ENCODE measurements around the gene DNAJC17.

The DNAJC17 gene

DNA sequence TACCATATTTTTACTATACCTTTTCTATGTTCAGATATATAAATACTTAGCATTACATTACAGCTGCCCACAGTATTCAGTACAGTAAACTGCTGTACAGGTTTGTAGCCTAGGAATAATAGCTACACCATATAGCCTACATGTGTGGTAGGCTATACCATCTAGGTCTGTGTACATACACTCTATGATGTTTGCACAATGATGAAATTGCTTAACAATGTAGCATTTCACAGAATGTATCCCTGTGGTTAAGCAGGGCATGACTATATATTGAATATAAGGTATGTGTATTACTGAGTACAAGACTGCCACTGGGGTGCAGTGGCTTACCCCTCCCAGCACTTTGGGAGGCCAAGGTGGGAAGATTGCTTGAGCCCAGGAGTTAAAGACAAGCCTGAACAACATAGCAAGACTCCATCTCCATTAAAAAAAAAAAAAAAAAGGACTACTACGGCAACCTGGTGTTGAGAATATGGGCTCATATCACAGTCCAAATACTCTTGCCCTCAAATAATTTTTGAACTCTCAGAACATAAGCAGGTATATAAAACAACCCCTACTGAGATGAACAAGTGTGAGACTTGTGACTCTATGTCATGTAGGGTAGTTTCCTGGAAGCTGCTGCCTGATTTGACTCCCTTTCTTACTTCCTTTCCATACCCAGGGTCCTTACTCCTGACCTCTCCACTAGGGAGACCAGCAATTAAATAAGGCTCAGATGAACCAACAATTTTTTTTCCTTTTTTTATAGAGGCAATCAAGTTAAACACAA, 16.5 kb upstream of the DNAJC17 start:
- DNase-seq (ENCODE audit: low read depth, low spot score) = no peak
- TF ChIP-seq, protein P1, sequence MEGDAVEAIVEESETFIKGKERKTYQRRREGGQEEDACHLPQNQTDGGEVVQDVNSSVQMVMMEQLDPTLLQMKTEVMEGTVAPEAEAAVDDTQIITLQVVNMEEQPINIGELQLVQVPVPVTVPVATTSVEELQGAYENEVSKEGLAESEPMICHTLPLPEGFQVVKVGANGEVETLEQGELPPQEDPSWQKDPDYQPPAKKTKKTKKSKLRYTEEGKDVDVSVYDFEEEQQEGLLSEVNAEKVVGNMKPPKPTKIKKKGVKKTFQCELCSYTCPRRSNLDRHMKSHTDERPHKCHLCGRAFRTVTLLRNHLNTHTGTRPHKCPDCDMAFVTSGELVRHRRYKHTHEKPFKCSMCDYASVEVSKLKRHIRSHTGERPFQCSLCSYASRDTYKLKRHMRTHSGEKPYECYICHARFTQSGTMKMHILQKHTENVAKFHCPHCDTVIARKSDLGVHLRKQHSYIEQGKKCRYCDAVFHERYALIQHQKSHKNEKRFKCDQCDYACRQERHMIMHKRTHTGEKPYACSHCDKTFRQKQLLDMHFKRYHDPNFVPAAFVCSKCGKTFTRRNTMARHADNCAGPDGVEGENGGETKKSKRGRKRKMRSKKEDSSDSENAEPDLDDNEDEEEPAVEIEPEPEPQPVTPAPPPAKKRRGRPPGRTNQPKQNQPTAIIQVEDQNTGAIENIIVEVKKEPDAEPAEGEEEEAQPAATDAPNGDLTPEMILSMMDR (IDR thresholded peaks at IDR 0.05; ENCODE audit: low read depth, low read length) = no peak
- H3K4me3 ChIP-seq (ENCODE audit: low read depth, low read length) = no peak overlapping the region
- in situ Hi-C loops (cut with HindIII; ENCODE audit: low sequenced_read_pairs) = no loop called here

DNA sequence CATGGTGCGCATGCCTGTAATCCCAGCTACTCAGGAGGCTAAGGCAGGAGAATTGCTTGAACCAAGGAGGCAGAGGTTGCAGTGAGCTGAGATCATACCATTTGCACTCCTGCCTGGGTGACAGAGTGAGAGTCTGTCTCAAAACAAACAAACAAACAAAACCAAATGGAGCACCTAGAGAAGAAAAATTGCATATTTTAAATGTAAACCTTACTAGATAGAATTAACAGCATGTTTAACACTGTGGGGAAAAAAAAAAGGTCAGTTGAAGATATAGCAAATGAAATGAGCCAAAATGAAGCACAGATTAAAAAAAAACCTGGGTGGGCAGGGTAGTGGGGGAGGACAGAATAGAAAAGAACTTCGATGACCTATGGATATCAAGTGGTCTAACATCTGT, 13.9 kb upstream of the DNAJC17 start:
- no peak overlapping the region for H3K4me3 ChIP-seq (ENCODE audit: low read depth, low read length)
- no peak for DNase-seq (ENCODE audit: low read depth, low spot score)
- TF ChIP-seq, protein P1 (IDR thresholded peaks at IDR 0.05; ENCODE audit: low read depth, low read length) = no peak
- in situ Hi-C loops (cut with HindIII; ENCODE audit: low sequenced_read_pairs) = no loop called here

DNA sequence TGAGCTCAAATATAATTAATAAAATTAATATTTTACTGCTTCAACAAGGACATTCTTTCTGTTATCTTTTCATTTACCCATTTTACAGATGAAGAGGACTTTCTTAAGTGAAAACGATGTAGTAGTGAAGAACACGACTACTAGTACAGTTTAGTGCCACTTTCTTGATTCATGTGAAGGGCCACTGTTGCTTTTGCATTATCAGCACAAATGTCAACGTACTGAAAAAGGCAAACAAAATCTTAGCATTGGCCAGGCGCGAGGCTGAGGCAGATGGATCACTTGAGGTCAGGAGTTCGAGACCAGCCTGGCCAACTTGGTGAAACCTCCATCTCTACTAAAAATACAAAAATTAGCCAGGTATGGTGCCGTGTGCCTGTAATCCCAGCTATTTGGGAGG, 11.8 kb upstream of the DNAJC17 start:
- no peak overlapping the region for H3K4me3 ChIP-seq (ENCODE audit: low read depth, low read length)
- in situ Hi-C loops (cut with HindIII; ENCODE audit: low sequenced_read_pairs) = no loop called here
- no peak for DNase-seq (ENCODE audit: low read depth, low spot score)
- TF ChIP-seq, protein P1 (IDR thresholded peaks at IDR 0.05; ENCODE audit: low read depth, low read length) = no peak

DNA sequence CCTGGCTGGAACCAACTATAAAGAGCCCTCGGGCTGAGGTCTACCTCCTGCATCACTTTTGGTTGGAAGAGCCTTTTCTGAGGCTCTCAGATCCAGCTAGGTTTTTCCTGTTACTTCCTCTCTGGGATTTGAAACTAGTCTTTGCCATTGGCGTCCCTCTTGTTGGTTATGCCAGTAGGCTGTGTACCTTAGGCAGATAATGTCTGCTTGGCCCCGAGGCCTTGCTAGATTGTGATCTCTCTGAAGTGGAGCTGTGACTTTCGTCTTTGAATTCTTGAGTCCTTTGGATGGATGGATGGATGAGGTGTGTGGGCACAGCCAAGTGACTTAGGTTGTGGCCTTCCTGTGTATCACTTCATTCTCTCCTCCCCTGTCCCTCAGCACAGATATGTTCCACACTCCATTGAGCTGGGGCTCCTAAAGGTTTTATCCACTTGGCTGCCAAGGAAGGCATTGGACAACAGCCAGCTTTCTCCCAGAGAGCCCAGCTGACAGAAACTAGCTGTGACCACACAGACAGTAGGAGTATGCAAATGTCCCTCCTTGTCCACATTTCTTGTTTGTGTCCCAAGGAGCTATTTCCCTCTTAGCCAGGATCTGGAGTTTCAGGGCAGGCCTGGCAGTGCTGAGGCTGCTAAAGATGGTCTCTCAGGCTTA, 7.9 kb upstream of the DNAJC17 start:
- in situ Hi-C loops (cut with HindIII; ENCODE audit: low sequenced_read_pairs) = no loop called here

DNA sequence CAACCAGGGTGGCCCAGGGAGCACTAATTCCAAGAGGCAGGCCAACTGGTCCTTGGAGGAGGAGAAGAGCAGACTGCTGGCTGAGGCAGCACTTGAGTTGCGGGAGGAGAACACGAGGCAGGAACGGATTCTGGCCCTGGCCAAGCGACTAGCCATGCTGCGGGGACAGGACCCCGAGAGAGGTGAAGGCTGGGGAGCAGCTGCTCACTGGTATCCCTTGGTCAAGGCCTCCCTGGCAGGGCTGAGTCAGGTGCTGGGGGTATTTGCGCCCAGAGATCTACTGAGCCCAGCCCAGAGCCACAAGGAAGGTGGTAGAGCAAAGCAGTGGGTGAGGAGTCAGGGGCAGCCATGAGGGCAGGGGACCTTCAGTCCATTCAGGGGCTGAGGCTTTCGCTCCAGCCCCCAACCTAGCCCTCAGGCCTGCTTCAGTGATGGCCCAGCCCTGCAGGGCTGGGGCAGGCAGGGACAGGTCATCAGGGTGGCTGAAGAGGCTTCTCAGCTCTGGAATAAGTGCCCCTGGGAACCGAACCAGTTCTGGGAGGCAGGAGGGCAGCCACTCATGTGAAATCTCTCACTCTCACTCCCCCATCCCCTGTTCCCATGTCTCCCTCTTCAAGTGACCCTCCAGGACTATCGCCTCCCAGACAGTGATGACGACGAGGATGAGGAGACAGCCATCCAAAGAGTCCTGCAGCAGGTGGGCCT, 5.6 kb upstream of the DNAJC17 start:
- in situ Hi-C loops (cut with HindIII; ENCODE audit: low sequenced_read_pairs) = no loop called here
- H3K4me3 ChIP-seq (ENCODE audit: low read depth, low read length) = no peak overlapping the region
- TF ChIP-seq, protein P1 (IDR thresholded peaks at IDR 0.05; ENCODE audit: low read depth, low read length) = no peak
- no peak for DNase-seq (ENCODE audit: low read depth, low spot score)

More for the DNA sequence above, 7.9 kb upstream of the DNAJC17 start:
- TF ChIP-seq, protein P1 (IDR thresholded peaks at IDR 0.05; ENCODE audit: low read depth, low read length) = no peak
- DNase-seq (ENCODE audit: low read depth, low spot score) = no peak
- no peak overlapping the region for H3K4me3 ChIP-seq (ENCODE audit: low read depth, low read length)

DNA sequence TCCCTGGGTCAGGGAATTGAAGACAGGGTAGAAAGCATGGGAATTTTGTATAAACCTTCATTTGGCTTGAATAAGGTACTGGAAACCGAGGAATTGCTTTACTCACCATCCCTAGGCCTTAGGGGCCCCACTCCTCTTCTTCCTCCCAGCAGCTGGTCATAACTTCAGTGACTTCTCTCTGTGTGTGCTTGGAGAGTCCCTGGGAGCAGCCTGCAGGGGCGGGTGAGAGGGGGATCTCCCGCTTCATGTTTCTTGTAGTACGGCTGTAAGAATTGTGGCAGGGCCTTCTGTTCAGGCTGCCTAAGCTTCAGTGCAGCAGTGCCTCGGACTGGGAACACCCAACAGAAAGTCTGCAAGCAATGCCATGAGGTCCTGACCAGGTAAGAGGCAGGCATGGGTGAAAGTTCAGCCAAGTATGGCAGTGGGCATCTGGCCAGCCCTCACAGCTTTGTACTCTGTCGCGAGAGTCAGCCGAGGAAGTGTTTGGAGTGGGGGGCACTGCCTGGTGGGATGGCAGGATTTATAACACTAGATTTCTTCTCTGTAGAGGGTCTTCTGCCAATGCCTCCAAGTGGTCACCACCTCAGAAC, 1.7 kb upstream of the DNAJC17 start:
- in situ Hi-C loops (cut with HindIII; ENCODE audit: low sequenced_read_pairs) = no loop called here
- no peak overlapping the region for H3K4me3 ChIP-seq (ENCODE audit: low read depth, low read length)
- TF ChIP-seq, protein P1 (IDR thresholded peaks at IDR 0.05; ENCODE audit: low read depth, low read length) = no peak
- no peak for DNase-seq (ENCODE audit: low read depth, low spot score)

Data from astrocyte of the spinal cord (primary cell).